CD4-positive, alpha-beta T cell treated with Interleukin-12 subunit alpha and Interleukin-12 subunit beta, for 1 hour (primary cell): Measurements from ENCODE around the gene KMT5C.
A peak's percentile ranks its signal among the peaks of the same experiment; 100 is the strongest.
"Not testable (repeated sequence)": the region's sequence is repeated elsewhere in the genome, so short reads cannot be mapped to it uniquely, and the experiment has no call there.

Experiments
- DNase-seq: peaks from one replicate; pipeline ENCODE4 v3.0.0-alpha.2; 2020

The KMT5C gene

GRCh38 chr19:55320844-55321419 lies 18.7 kb upstream of the KMT5C start:
- no peak for DNase-seq

- DNase-seq: no peak
Observed at GRCh38 chr19:55321466-55322137, 18.1 kb upstream of the KMT5C start.

- DNase-seq: no peak
Observed at GRCh38 chr19:55322204-55322885, 17.3 kb upstream of the KMT5C start.

GRCh38 chr19:55324662-55325061 lies 15.0 kb upstream of the KMT5C start:
- no peak for DNase-seq

- DNase-seq: no peak
Observed at GRCh38 chr19:55325172-55325571, 14.5 kb upstream of the KMT5C start, which contains the start of gene TMEM150B. Gene TMEM150B (minus strand): TSS chr19:55325341. CDS start chr19:55321036, 4,305 bp downstream.

GRCh38 chr19:55328774-55329318 lies 10.8 kb upstream of the KMT5C start:
- DNase-seq: not testable (repeated sequence)

GRCh38 chr19:55329791-55330190 lies 9.9 kb upstream of the KMT5C start:
- DNase-seq: not testable (repeated sequence)

- DNase-seq: no peak
Observed at GRCh38 chr19:55333870-55334269, 5.8 kb upstream of the KMT5C start.

- no peak for DNase-seq
Observed at GRCh38 chr19:55336101-55336500, 3.6 kb upstream of the KMT5C start.

GRCh38 chr19:55339889-55340783 lies 460 bp downstream of the KMT5C start:
- DNase-seq: no peak

- DNase-seq: peak; percentile 27
Observed at GRCh38 chr19:55340784-55341147, 1.1 kb downstream of the KMT5C start.

- DNase-seq: peak; percentile 63
Observed at GRCh38 chr19:55341171-55341588, 1.5 kb downstream of the KMT5C start.

- DNase-seq: no peak
Observed at GRCh38 chr19:55341595-55342531, 2.2 kb downstream of the KMT5C start.

GRCh38 chr19:55344444-55344843 lies 4.8 kb downstream of the KMT5C start:
- DNase-seq: no peak

- DNase-seq: no peak
Observed at GRCh38 chr19:55345101-55345817, 5.6 kb downstream of the KMT5C start.

- no peak for DNase-seq
Observed at GRCh38 chr19:55345818-55346724, 6.4 kb downstream of the KMT5C start.

- DNase-seq: no peak
Observed at GRCh38 chr19:55346725-55347441, 7.2 kb downstream of the KMT5C start.

- no peak for DNase-seq
Observed at GRCh38 chr19:55347442-55348009, 7.8 kb downstream of the KMT5C start.
